HUES64 (cell line): ENCODE measurements around the gene KCNC1.

Experiments used
- H3K27ac ChIP-seq: 2 replicates; pipeline ENCODE4 v1.7.0; 2013; ENCODE audit warnings: low read depth, low read length, inconsistent platforms
- H3K27me3 ChIP-seq: 2 replicates; pipeline ENCODE4 v1.6.1; 2013; ENCODE audit warnings: mild to moderate bottlenecking, low read length; ENCODE audit not compliant: insufficient read depth
- H3K36me3 ChIP-seq: 2 replicates; pipeline ENCODE4 v1.6.1; 2013; ENCODE audit warnings: mild to moderate bottlenecking, low read length; ENCODE audit not compliant: insufficient read depth
- H3K4me1 ChIP-seq: 2 replicates; pipeline ENCODE4 v1.6.1; 2013; ENCODE audit warnings: mild to moderate bottlenecking, low read length, moderate library complexity; ENCODE audit not compliant: insufficient read depth
- H3K4me3 ChIP-seq: 2 replicates; pipeline ENCODE4 v1.5.1; 2013; ENCODE audit warnings: mild to moderate bottlenecking, low read length, moderate library complexity
- H3K9ac ChIP-seq: 2 replicates; pipeline ENCODE4 v1.6.1; 2013; ENCODE audit warnings: mild to moderate bottlenecking, low read depth, low read length
- H3K9me3 ChIP-seq: 2 replicates; pipeline ENCODE4 v1.6.1; 2013; ENCODE audit warnings: low read depth, low read length; ENCODE audit not compliant: insufficient read depth
- WGBS: fragments of 150-250, 120-280 bp; methylation state at CpG from one replicate; pipeline ENCODE4 v1.1.7; 2013; ENCODE audit warnings: missing lambda C conversion rate; 5-methylcytosine and 5-hydroxymethylcytosine counted together

KCNC1 gene

DNA sequence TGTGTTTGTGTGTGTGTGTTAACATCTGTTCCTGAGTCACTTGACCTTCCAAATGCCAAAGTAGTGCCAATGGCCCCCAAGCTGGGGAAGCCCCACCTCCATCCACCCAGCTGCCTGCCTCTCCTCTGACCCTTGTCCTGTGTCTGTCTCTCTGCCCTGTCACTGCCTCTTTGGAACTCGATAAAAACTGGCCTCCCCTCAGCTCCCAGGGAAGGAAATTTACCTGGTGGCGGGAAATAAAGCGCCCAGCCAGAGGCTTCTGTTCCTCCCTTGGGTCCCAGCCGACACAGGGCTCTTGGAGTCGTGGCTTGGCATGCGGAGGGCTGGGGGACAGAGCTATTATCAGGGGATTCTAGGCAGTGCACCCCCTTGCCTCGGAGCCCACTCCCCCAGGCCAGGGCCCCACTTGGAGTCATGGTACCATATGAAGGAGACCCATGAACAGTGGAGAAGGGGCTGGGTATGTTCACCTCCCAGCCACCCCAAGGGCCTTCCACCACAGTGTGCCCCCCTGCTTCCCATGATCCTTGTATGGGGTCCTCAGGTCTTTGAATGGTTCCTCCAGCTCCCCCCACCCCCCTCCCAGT is 6.2 kb downstream of the KCNC1 start:
- Histone ChIP-seq H3K9ac (no peak overlapping the region), H3K27me3 (peaks cover 42% of the 10 kb centered on the region), H3K36me3 (no peaks in the 10 kb centered on the region), H3K4me1 (peaks cover 3% of the 10 kb centered on the region; the same call in 1 of the 2 replicates), H3K9me3 (no peaks in the 10 kb centered on the region), H3K4me3 (no peak overlapping the region), H3K27ac (no peak overlapping the region)
- WGBS = 84% methylated on average over 7 of the region's 7 CpGs

GRCh38 chr11:17741487-17741886 is 6.9 kb downstream of the KCNC1 start:
- H3K9me3 ChIP-seq = no peaks in the 10 kb centered on the region
- no peak overlapping the region for H3K27ac ChIP-seq
- no peak overlapping the region for H3K4me3 ChIP-seq
- WGBS = 92% methylated on average over 10 of the region's 10 CpGs
- no peak overlapping the region for H3K9ac ChIP-seq
- peaks cover 3% of the 10 kb centered on the region; the same call in 1 of the 2 replicates for H3K4me1 ChIP-seq
- peaks cover 35% of the 10 kb centered on the region for H3K27me3 ChIP-seq
- no peaks in the 10 kb centered on the region for H3K36me3 ChIP-seq

DNA sequence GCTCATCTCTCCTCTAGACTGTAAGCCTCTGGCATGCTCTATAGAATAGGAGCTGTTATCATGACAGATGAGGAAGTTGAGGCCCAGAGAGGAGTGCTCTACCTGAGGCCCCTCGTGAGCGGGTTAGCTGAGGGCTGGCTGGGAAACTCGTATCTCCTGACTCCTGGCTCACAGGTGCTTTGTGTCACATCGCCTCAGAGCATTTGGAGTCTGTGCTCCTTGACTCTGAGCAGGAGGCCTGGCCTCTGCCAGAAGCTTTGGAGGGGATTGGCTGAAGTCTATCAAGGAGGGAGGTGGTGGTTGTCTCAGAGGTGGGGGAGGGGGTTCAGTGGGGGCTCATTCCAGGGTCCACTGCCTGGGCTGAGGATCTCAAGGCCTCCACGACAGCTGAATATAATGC is 7.4 kb downstream of the KCNC1 start:
- 88% methylated on average over 5 of the region's 5 CpGs for WGBS
- Histone ChIP-seq H3K27me3 (peaks cover 29% of the 10 kb centered on the region), H3K36me3 (no peaks in the 10 kb centered on the region), H3K4me1 (peaks cover 3% of the 10 kb centered on the region; the same call in 1 of the 2 replicates), H3K4me3 (no peak overlapping the region), H3K9ac (no peak overlapping the region), H3K27ac (no peak overlapping the region), H3K9me3 (no peaks in the 10 kb centered on the region)

- no peak overlapping the region for H3K9ac ChIP-seq
- 89% methylated on average over 13 of the region's 13 CpGs for WGBS
Observed at GRCh38 chr11:17743026-17743807, 8.6 kb downstream of the KCNC1 start.

DNA sequence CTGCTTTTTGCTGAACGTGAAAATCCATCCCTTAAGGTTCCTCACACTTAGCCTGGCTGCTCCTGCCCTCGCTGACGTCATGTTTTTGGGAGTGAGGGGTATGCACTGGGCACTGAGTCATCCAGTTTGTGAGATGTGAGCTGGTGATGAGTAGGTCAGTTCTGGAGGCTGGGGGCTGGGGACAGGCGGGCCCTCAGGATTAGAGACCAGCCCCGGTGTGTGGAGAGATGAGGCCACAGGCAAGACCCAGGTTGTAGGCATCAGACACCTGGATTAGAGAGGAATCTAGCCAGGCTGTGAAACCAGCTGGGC is 9.2 kb downstream of the KCNC1 start:
- Histone ChIP-seq H3K27me3 (peaks cover 12% of the 10 kb centered on the region), H3K36me3 (no peaks in the 10 kb centered on the region), H3K9me3 (no peaks in the 10 kb centered on the region), H3K9ac (no peak overlapping the region), H3K4me1 (peaks cover under 1% of the 10 kb centered on the region; the same call in 1 of the 2 replicates), H3K4me3 (no peak overlapping the region), H3K27ac (no peak overlapping the region)
- 73% methylated on average over 5 of the region's 5 CpGs for WGBS

More at GRCh38 chr11:17743026-17743807, 8.6 kb downstream of the KCNC1 start:
- Histone ChIP-seq H3K36me3 (no peaks in the 10 kb centered on the region), H3K27me3 (peaks cover 18% of the 10 kb centered on the region), H3K4me1 (peaks cover 3% of the 10 kb centered on the region; the same call in 1 of the 2 replicates), H3K9me3 (no peaks in the 10 kb centered on the region), H3K27ac (no peak overlapping the region), H3K4me3 (no peak overlapping the region)

DNA sequence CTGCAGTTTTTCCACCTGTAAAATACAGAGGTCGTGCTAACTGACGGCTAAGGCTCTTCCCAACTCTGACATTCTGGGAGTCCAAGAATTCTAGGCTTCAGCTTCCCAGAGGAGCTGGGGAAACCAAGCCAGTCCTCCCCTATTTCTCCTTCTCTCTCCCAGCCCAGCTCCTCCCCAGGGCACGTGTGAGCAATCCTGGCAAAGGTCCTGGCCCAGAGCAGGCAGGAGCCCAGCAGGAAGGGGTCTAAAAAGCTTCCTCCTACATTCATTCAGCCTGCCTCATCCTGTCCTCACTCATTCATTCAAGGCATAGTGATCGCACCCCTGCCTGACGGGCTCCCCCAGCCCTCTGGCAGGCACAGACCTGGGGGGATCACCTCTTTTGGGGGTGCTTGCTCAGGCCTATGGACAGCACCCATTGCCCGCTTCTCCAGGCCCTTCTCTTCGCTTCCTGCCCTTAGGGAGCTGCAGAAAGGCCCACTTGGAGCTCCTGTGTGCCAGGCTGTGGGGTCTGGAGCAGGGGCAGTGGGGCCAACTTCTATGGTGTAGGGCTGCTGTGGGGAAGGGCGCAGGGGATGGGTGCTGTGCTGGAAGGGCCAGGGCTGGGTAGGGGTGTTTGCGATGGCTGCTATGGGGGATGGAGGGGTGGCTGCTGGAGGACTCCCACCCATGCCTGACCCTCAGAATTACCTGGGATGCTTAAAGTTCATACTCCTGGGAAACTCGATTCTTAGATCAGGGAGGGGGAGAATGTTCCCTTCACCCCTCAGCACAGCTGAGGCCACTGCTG is 9.8 kb downstream of the KCNC1 start:
- no peaks in the 10 kb centered on the region for H3K9me3 ChIP-seq
- H3K27me3 ChIP-seq = peaks cover 6% of the 10 kb centered on the region
- H3K27ac ChIP-seq = no peak overlapping the region
- H3K9ac ChIP-seq = no peak overlapping the region
- WGBS = 83% methylated on average over 10 of the region's 10 CpGs
- no peaks in the 10 kb centered on the region for H3K36me3 ChIP-seq
- no peak overlapping the region for H3K4me3 ChIP-seq
- no peaks in the 10 kb centered on the region for H3K4me1 ChIP-seq

DNA sequence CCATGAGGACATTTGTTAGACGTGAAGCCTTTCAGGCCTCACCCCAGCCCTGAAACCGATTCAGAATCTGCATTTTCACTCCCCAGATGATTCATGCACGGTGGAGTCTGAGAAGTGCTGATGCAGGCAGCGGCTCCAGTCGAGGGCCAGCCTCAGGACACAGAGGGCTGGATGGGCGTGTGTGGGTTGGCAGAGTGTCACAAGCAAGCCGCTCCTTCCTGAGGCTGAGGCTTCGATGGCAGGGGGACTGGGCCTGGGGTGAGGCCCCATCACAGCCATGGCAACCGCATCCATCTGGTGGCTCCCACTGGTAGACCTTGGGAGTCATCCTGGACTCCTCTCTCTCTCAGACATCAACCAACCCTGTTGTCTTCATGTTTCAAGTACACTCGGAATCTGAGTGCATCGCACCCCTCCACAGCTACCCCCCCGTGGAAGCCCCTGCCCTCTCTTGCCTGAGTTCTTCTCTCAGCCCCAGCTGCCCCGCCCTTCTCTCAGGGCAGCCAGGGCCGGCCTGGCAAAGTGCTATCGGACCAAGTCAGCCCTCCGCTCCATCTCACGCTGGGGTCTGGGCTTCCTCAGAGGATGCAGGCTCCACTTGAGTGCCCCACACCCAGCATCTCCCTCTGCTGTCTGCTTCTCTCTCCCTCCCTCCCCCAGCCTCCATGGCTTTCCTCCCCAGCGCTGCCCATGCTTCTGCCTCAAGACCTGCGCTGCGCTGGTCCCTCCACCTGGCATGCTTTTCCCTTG is 10.6 kb downstream of the KCNC1 start:
- H3K9me3 ChIP-seq = no peaks in the 10 kb centered on the region
- WGBS = 87% methylated on average over 20 of the region's 20 CpGs
- no peak overlapping the region for H3K9ac ChIP-seq
- no peak overlapping the region for H3K4me3 ChIP-seq
- H3K36me3 ChIP-seq = no peaks in the 10 kb centered on the region
- H3K4me1 ChIP-seq = no peaks in the 10 kb centered on the region
- no peaks in the 10 kb centered on the region; the same call in 1 of the 2 replicates for H3K27me3 ChIP-seq
- no peak overlapping the region for H3K27ac ChIP-seq

- H3K4me3 ChIP-seq = no peak overlapping the region
- H3K9me3 ChIP-seq = no peaks in the 10 kb centered on the region
- no peak overlapping the region for H3K27ac ChIP-seq
- no peaks in the 10 kb centered on the region for H3K4me1 ChIP-seq
- no peaks in the 10 kb centered on the region; the same call in 1 of the 2 replicates for H3K27me3 ChIP-seq
- no peaks in the 10 kb centered on the region for H3K36me3 ChIP-seq
- 83% methylated on average over 11 of the region's 11 CpGs for whole genome bisulfite sequencing
- H3K9ac ChIP-seq = no peak overlapping the region
Observed at GRCh38 chr11:17746096-17746495, 11.5 kb downstream of the KCNC1 start.

DNA sequence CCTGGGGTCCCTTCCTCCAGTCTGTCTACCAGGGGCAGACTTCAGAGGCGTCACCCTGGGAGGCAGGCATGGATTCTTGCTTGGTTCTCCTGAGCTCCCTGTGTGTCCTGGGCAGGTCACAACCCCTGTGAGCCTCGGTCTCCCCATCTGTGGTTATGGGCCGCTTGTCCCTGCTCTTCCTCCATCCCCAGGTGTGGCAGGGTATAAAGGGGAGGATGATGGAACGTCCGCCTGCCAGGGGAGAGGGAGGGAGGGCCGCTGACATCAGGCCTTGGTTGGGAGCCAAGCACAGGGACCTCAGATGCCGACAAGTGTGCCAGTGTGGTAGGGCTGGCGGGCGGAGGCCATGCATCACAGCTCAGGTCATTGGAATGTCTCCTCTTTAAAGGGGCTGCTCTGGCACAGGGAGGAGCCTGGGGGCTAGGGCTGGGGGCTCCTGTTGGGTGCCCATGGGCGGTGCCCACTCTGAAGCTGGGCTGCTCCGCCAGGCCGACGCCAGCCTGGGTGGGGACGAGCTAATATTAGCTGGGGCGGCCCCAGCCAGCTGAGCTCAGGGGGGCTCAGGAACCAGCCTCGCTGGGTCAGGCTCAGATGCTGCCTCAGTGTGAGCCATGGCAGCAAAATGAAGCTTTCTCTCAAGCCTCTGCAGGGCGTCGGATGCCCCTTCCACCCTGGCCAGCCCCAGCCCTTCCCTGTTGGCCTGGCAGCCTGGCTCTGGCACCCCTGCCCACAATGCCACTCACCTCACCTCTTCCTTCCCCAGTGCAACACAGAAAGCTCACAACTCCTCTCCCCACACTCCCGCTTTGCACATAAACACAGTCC is 12.8 kb downstream of the KCNC1 start:
- H3K9ac ChIP-seq = no peak overlapping the region
- H3K4me1 ChIP-seq = no peaks in the 10 kb centered on the region
- no peaks in the 10 kb centered on the region for H3K36me3 ChIP-seq
- no peak overlapping the region for H3K27ac ChIP-seq
- 86% methylated on average over 19 of the region's 19 CpGs for WGBS
- no peak overlapping the region for H3K4me3 ChIP-seq
- H3K27me3 ChIP-seq = no peaks in the 10 kb centered on the region; the same call in 1 of the 2 replicates
- no peaks in the 10 kb centered on the region for H3K9me3 ChIP-seq

DNA sequence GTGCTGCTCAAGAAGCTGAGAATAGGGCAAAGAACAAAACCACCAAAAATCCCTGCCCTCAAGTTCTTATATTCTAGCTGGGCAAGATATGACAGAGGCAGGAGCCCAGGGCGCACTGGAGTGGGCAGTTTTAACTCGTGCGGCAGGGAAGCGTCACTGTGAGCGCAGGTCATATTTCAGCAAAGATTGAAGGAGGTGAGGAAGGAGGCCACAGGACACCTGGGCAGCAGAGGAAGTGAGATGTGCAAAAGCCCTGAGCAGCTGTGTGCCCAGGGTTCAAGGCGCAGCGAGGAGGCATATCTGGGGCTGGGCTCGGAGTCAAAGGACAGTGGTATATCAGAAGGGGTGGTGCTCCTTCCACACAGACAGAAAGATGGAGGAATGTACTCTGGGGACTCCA is 13.5 kb downstream of the KCNC1 start:
- no peak overlapping the region for H3K27ac ChIP-seq
- H3K27me3 ChIP-seq = no peaks in the 10 kb centered on the region; the same call in 1 of the 2 replicates
- H3K4me3 ChIP-seq = no peak overlapping the region
- no peaks in the 10 kb centered on the region for H3K4me1 ChIP-seq
- H3K9ac ChIP-seq = no peak overlapping the region
- H3K36me3 ChIP-seq = no peaks in the 10 kb centered on the region
- H3K9me3 ChIP-seq = no peaks in the 10 kb centered on the region
- WGBS = 87% methylated on average over 8 of the region's 8 CpGs
